Stimulated activated CD8-positive, alpha-beta memory T cell treated with anti-CD3 and anti-CD28 coated beads, Interleukin-4, amount 100 ng/mL, for 1 hour (primary cell): Measurements from ENCODE around the gene ZNF277.
"Not testable (repeated sequence)": the region's sequence is repeated elsewhere in the genome, so short reads cannot be mapped to it uniquely, and the experiment has no call there.

Experiments
- DNase-seq, 2 donors: peaks; one replicate each; pipeline ENCODE4 v3.0.0-alpha.2; 2020; ENCODE audit warnings: low read depth in 2 of 2, low spot score in 1 of 2

Gene ZNF277

GRCh38 chr7:112207765-112208164, 1.3 kb downstream of the ZNF277 start:
- DNase-seq, result no peak

GRCh38 chr7:112211348-112211907, 4.9 kb downstream of the ZNF277 start:
- DNase-seq, result no peak

GRCh38 chr7:112212571-112212970, 6.1 kb downstream of the ZNF277 start:
- no peak for DNase-seq

- DNase-seq, result no peak
These were observed 7.2 kb downstream of the ZNF277 start for GRCh38 chr7:112213735-112214134.

- DNase-seq, result no peak
These were observed 7.8 kb downstream of the ZNF277 start for GRCh38 chr7:112214268-112214667.

GRCh38 chr7:112214883-112215282, 8.4 kb downstream of the ZNF277 start:
- no peak for DNase-seq

GRCh38 chr7:112215787-112216186, 9.3 kb downstream of the ZNF277 start:
- DNase-seq, result no peak

GRCh38 chr7:112220877-112221434, 14.5 kb downstream of the ZNF277 start:
- no peak for DNase-seq

GRCh38 chr7:112223310-112223709, 16.8 kb downstream of the ZNF277 start:
- DNase-seq, result no peak

- DNase-seq, result no peak
These were observed 17.7 kb downstream of the ZNF277 start for GRCh38 chr7:112224186-112224585.

- no peak for DNase-seq
These were observed 18.5 kb downstream of the ZNF277 start for GRCh38 chr7:112225006-112225405.

- no peak for DNase-seq
These were observed 20.3 kb downstream of the ZNF277 start for GRCh38 chr7:112226701-112227276.

GRCh38 chr7:112228632-112229031, 22.1 kb downstream of the ZNF277 start:
- DNase-seq, result no peak

GRCh38 chr7:112232212-112232978, 25.9 kb downstream of the ZNF277 start:
- no peak for DNase-seq

- no peak for DNase-seq
These were observed 26.7 kb downstream of the ZNF277 start for GRCh38 chr7:112233048-112233697.

GRCh38 chr7:112234147-112234546, 27.7 kb downstream of the ZNF277 start:
- DNase-seq, result no peak

- DNase-seq, result no peak
These were observed 30.1 kb downstream of the ZNF277 start for GRCh38 chr7:112236597-112236996.

GRCh38 chr7:112238330-112238729, 31.8 kb downstream of the ZNF277 start:
- DNase-seq, result no peak

- DNase-seq, result no peak
These were observed 32.5 kb downstream of the ZNF277 start for GRCh38 chr7:112238852-112239610.

- DNase-seq, result no peak
These were observed 42.1 kb downstream of the ZNF277 start for GRCh38 chr7:112248598-112248997.

GRCh38 chr7:112249967-112250366, 43.5 kb downstream of the ZNF277 start:
- not testable (repeated sequence) for DNase-seq
